Heart left ventricle (tissue), 13 donors: ENCODE measurements around the gene KIAA1217.

Source experiments
- POLR2A ChIP-seq, 2 donors: fragments of 450-650 bp; IDR thresholded peaks; one replicate each; pipeline ENCODE4 v1.6.1; 2017; ENCODE audit warnings: antibody characterized with exemption in 2 of 2, mild to moderate bottlenecking in 2 of 2, moderate library complexity in 2 of 2
- TF ChIP-seq, protein P1 (sequence below), 12 donors: fragments of 200-600 bp; sonication (generic) in 4 of 12; IDR thresholded peaks; one replicate each; pipeline versions ENCODE4 v1.5.0 to v1.8.0; 2018 to 2022; ENCODE audit warnings: antibody characterized with exemption in 12 of 12, mild to moderate bottlenecking in 5 of 12
- donor health status: ischemic (EF 13 %, LVEDD 7.1; RV severe dilation, severe dysfunction).
- donor health status: DM: no; HTN: yes; CAD: no.
- donor health status: DM: no; HTN: no; CAD: no.
- donor health status: ischemic (EF 25% LVEDD 6.9; RV normal size, moderate dysfunction).
- donor health status: ischemic (EF 25% LVEDD 5.7; RV mildly dilated, moderate dysfunction).
- donor health status: ischemic (EF 35%, LVEDD 5.7; RV mildly dilated, moderate dysfunction).
- donor health status: nonischemic (EF 11% LVEDD 7.7; RV severe dilation, severe dysfunction).
- donor health status: DM: yes; HTN: yes; CAD: no.
- donor health status: PGD.
- donor health status: ischemic (EF 29% LVEDD 5.4; RV normal size, mild dysfunction).
- donor health status: nonischemic (EF 23%, LVEDD 6.1; RV moderate dilation, normal function).

DNA sequence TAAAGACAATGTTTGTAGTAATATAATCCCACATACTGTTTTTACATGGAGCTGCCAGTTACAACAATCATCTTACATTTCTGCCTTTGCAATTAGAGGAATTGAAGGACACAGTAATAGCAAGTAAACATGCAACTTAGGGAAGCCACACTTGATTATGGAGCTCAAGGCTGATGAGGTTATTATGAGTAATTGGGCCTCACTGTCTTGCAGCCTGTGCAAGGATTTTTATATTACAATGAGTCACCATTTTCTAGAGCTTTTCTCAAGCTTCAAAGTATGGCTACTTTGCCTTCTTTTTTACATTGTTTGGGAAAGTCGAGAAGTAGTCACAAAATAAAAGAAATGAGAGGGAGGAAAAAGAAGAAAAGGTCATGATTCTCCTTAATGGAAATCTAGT, 226.4 kb downstream of the KIAA1217 start:
- TF ChIP-seq, protein P1, sequence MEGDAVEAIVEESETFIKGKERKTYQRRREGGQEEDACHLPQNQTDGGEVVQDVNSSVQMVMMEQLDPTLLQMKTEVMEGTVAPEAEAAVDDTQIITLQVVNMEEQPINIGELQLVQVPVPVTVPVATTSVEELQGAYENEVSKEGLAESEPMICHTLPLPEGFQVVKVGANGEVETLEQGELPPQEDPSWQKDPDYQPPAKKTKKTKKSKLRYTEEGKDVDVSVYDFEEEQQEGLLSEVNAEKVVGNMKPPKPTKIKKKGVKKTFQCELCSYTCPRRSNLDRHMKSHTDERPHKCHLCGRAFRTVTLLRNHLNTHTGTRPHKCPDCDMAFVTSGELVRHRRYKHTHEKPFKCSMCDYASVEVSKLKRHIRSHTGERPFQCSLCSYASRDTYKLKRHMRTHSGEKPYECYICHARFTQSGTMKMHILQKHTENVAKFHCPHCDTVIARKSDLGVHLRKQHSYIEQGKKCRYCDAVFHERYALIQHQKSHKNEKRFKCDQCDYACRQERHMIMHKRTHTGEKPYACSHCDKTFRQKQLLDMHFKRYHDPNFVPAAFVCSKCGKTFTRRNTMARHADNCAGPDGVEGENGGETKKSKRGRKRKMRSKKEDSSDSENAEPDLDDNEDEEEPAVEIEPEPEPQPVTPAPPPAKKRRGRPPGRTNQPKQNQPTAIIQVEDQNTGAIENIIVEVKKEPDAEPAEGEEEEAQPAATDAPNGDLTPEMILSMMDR (IDR thresholded peaks at IDR 0.05) = no peak
- TF ChIP-seq POLR2A (IDR thresholded peaks at IDR 0.05) = no peak
